GM12872 (cell line): Measurements from ENCODE around the gene TNNT2.

Experiments used
- CTCF ChIP-seq: IDR thresholded peaks from 3 replicates; pipeline ENCODE4 v1.5.1; 2011; ENCODE audit warnings: low read depth, mild to moderate bottlenecking, low read length, moderate library complexity; ENCODE audit not compliant: insufficient read depth

TNNT2 gene

GRCh38 chr1:201420608-201421002 is 43.1 kb upstream of the TNNT2 start:
- no peak for TF ChIP-seq CTCF

- TF ChIP-seq CTCF, result no peak
Measured at GRCh38 chr1:201419746-201420607, 42.5 kb upstream of the TNNT2 start.

GRCh38 chr1:201419256-201419655 is 41.8 kb upstream of the TNNT2 start:
- TF ChIP-seq CTCF, result no peak

- TF ChIP-seq CTCF, result no peak
Measured at GRCh38 chr1:201418461-201418860, 41.0 kb upstream of the TNNT2 start.

- no peak for TF ChIP-seq CTCF
Measured at GRCh38 chr1:201414051-201414738, 36.7 kb upstream of the TNNT2 start.

GRCh38 chr1:201411292-201411691 is 33.8 kb upstream of the TNNT2 start:
- TF ChIP-seq CTCF, result no peak

- no peak; the same call in 2 of the 3 replicates for TF ChIP-seq CTCF
Measured at GRCh38 chr1:201409440-201409839, 32.0 kb upstream of the TNNT2 start.
